Measurements from ENCODE around the gene COL19A1.

COL19A1 gene

DNA sequence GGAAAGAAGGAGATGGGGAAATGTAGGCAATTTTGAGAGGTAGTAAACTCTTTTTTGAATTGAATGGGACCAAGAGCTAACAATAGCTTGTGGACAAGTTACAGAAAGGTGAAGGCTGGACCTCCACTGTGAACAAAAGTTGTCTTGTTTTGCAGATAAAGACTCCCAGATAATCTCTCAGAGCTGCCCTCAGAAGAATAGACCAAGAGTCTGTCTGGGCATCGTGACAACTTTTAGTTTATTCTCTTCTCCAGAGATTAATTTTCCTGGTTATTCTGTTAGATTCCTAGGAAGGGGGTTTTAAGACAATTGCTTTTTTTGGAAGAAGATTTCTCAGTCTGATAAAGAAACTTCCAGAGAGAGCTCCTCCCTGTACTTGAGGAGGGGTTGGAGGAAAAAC lies 161.9 kb downstream of the COL19A1 start:
- H3K4me3 ChIP-seq (ENCODE audit: low read depth, low read length) = no peak overlapping the region
- TF ChIP-seq, protein P1, sequence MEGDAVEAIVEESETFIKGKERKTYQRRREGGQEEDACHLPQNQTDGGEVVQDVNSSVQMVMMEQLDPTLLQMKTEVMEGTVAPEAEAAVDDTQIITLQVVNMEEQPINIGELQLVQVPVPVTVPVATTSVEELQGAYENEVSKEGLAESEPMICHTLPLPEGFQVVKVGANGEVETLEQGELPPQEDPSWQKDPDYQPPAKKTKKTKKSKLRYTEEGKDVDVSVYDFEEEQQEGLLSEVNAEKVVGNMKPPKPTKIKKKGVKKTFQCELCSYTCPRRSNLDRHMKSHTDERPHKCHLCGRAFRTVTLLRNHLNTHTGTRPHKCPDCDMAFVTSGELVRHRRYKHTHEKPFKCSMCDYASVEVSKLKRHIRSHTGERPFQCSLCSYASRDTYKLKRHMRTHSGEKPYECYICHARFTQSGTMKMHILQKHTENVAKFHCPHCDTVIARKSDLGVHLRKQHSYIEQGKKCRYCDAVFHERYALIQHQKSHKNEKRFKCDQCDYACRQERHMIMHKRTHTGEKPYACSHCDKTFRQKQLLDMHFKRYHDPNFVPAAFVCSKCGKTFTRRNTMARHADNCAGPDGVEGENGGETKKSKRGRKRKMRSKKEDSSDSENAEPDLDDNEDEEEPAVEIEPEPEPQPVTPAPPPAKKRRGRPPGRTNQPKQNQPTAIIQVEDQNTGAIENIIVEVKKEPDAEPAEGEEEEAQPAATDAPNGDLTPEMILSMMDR (IDR thresholded peaks at IDR 0.05; ENCODE audit: insufficient read depth, low read depth, low read length, missing control alignments) = no peak
- DNase-seq (ENCODE audit: low read depth) = no peak

DNA sequence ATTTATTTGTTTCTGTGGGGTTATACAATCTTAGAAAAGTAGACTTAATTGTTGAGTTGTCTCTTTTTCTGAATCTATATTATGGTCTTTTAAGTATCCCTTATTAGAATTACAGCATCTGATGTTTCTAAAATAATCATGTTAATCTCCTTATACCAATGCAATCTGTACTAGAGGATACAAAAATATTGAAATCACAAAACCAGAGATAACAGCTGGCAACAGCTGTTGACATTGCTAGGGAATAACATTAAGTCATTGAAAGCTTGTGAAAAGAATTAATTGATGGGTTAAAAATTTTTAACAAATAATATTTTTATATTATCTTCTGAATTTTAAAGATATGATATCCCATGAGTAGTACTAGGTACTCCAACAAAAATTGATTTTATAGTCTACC lies 162.6 kb downstream of the COL19A1 start:
- no peak for DNase-seq (ENCODE audit: low read depth)
- no peak overlapping the region for H3K4me3 ChIP-seq (ENCODE audit: low read depth, low read length)
- TF ChIP-seq, protein P1 (IDR thresholded peaks at IDR 0.05; ENCODE audit: insufficient read depth, low read depth, low read length, missing control alignments) = no peak

DNA sequence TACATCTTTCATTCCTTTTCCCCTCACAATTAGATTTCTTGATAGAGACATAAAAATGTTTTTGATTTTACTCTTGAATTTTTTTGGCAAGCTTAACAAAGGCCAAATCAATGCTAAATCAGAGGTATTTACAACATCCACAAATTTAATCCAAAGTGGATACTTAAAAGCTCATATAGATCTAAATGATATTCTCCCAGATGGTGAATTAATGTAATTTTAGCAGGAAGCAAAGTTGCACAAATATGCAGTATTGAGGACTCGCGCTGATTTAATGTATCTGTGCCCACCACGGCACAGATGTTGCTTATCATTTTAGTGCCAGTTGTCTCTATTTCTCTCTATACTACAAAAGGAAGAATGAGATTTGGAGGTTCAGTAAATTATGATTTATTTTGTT lies 167.4 kb downstream of the COL19A1 start:
- no peak overlapping the region for H3K4me3 ChIP-seq (ENCODE audit: low read depth, low read length)
- TF ChIP-seq, protein P1 (IDR thresholded peaks at IDR 0.05; ENCODE audit: insufficient read depth, low read depth, low read length, missing control alignments) = no peak
- DNase-seq (ENCODE audit: low read depth) = no peak

DNA sequence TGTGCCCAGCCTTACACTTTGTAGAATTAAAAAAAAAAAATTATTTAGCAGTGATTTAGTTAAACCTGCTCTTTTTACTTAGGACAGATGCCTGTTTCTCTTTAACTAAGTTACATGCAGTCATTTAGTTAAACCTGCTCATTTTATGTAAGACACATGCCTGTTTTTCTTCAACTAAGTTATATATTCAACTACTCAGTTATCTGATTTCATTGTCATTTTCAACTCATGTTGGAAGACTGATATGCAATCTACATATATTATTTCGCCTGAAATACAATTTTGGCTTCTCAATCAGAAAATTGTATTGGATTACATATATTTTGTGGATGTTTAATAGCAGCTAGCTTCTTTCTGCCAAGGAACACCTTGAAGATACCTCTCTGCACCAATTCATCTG lies 171.1 kb downstream of the COL19A1 start:
- no peak overlapping the region for H3K4me3 ChIP-seq (ENCODE audit: low read depth, low read length)
- TF ChIP-seq, protein P1 (IDR thresholded peaks at IDR 0.05; ENCODE audit: insufficient read depth, low read depth, low read length, missing control alignments) = no peak
- no peak for DNase-seq (ENCODE audit: low read depth)

DNA sequence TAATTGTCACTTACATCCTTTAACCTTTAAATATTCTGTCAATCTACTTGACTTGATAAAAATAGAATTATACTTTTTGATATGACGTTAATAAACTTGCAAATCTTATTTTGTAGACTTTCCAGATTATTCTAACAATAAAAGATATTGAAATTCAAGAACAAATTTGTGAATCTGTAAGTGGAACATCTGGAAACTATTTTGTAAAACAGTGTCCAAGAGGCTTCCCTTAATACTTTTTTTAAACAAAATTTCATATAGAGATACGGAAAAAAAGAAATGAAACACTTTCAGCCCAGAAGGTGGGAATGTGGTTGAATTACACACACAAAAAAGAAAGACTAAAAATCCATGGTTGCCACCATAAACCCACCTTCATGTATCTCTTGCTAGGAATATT lies 174.4 kb downstream of the COL19A1 start:
- TF ChIP-seq, protein P1 (IDR thresholded peaks at IDR 0.05; ENCODE audit: insufficient read depth, low read depth, low read length, missing control alignments) = no peak
- no peak for DNase-seq (ENCODE audit: low read depth)
- no peak overlapping the region for H3K4me3 ChIP-seq (ENCODE audit: low read depth, low read length)

DNA sequence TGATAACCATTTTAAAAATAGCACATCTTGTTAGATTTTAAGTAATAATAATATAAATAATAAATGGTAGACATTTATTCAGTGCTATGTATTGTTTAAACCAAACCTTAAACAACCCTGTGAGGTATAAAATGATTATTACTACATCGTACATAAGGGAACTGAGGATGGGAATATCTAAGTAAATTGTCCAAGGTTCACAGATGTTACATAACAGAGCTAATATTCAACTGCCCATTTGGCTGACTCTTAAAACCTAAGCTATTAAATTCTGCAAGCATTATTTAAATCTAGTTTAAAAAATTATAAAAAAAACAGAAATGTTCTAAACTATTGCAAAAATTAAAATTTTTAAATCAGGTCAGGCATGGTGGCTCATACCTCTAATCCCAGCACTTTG lies 175.1 kb downstream of the COL19A1 start:
- TF ChIP-seq, protein P1 (IDR thresholded peaks at IDR 0.05; ENCODE audit: insufficient read depth, low read depth, low read length, missing control alignments) = no peak
- no peak overlapping the region for H3K4me3 ChIP-seq (ENCODE audit: low read depth, low read length)
- no peak for DNase-seq (ENCODE audit: low read depth)

DNA sequence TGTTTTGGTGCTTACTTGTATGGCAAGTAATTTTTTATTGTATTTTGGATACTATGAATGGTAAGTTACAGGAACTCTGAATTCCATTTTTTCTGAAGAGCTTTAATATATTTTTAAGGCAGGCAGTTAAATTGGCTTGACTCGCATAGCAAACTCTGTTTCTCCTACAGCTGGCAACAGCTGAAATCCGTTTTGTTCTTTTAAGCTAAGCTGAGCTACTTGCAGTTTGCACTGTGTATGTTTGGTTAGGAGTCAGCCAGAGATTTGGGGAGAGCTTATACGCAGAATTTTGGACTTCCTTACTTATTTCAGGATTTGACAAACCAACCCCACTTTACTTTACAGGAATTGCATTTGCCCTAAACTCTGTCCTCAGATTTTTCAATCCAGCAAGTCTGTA lies 179.1 kb downstream of the COL19A1 start:
- no peak overlapping the region for H3K4me3 ChIP-seq (ENCODE audit: low read depth, low read length)
- DNase-seq (ENCODE audit: low read depth) = no peak
- TF ChIP-seq, protein P1 (IDR thresholded peaks at IDR 0.05; ENCODE audit: insufficient read depth, low read depth, low read length, missing control alignments) = no peak

Measured in GM12865 (cell line).